MM.1S (cell line): ENCODE data around the gene TMTC2.

Source experiments
- EZH2 ChIP-seq: fragments of 300-600 bp; sonication (generic); optimal IDR thresholded peaks from 2 replicates; pipeline ENCODE3; 2017; ENCODE audit warnings: low read depth, mild to moderate bottlenecking, antibody characterized with exemption, low read length, mixed read lengths
- EZH2phosphoT487 ChIP-seq: fragments of 300-600 bp; sonication (generic); IDR thresholded peaks from 2 replicates; pipeline ENCODE4 v1.6.1; 2018; ENCODE audit warnings: antibody characterized with exemption, low read length
- TF ChIP-seq, protein P1 (sequence below): fragments of 300-600 bp; sonication (generic); IDR thresholded peaks from 2 replicates; pipeline ENCODE4 v1.5.1; 2016; ENCODE audit warnings: antibody characterized with exemption, low read length, mixed read lengths

- no peak for TF ChIP-seq EZH2phosphoT487
- no peak for TF ChIP-seq EZH2
- TF ChIP-seq, protein P1, sequence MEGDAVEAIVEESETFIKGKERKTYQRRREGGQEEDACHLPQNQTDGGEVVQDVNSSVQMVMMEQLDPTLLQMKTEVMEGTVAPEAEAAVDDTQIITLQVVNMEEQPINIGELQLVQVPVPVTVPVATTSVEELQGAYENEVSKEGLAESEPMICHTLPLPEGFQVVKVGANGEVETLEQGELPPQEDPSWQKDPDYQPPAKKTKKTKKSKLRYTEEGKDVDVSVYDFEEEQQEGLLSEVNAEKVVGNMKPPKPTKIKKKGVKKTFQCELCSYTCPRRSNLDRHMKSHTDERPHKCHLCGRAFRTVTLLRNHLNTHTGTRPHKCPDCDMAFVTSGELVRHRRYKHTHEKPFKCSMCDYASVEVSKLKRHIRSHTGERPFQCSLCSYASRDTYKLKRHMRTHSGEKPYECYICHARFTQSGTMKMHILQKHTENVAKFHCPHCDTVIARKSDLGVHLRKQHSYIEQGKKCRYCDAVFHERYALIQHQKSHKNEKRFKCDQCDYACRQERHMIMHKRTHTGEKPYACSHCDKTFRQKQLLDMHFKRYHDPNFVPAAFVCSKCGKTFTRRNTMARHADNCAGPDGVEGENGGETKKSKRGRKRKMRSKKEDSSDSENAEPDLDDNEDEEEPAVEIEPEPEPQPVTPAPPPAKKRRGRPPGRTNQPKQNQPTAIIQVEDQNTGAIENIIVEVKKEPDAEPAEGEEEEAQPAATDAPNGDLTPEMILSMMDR, result no peak
Observed at GRCh38 chr12:82673698-82674097, 13.0 kb upstream of the TMTC2 start.
